SK-N-SH (cell line): ENCODE results near the gene PTBP2. TPM values are rescaled to one million over a fixed set of nuclear protein-coding genes. Genes with fewer than 3 reads are reported as not detected.

Experiments
- CTCF ChIA-PET: fragments of 300-600, 350-600 bp; formaldehyde crosslinking; extraction: SDS; loops from one replicate; lab custom pipeline; 2021; lab: Yijun Ruan, JAX
- POLR2A ChIA-PET: fragments of 350-600 bp; sonication (Branson Sonifier 250); formaldehyde crosslinking; extraction: SDS; loops from one replicate; lab custom pipeline; 2020; ENCODE audit warnings: antibody characterized with exemption, inconsistent platforms; lab: Yijun Ruan, JAX
- DNase-seq: peaks from one replicate; pipeline ENCODE4 v3.0.0; 2012
- H2AFZ ChIP-seq: fragments of 200-600 bp; sonication (generic); 2 replicates; pipeline ENCODE4 v1.8.1; 2016; ENCODE audit warnings: antibody characterized with exemption, mild to moderate bottlenecking, low read depth
- H3F3A ChIP-seq: fragments of 200-600 bp; sonication (generic); replicated peaks from 2 replicates; pipeline ENCODE3; 2016; ENCODE audit warnings: antibody characterized with exemption, mild to moderate bottlenecking; ENCODE audit not compliant: insufficient read depth
- H3K27ac ChIP-seq, 2 experiments: fragments of 200-500 bp in 1 of 2; fragments of 200-600 bp in 1 of 2; sonication (Bioruptor generic) in 1 of 2; sonication (generic), shearing (Covaris generic) in 1 of 2; 2 replicates each; pipeline versions ENCODE4 v1.5.1 to v1.6.1; 2014 to 2016; ENCODE audit warnings: low read depth in 2 of 2, inconsistent platforms in 1 of 2, low read length in 1 of 2, mild to moderate bottlenecking in 1 of 2, mixed read lengths in 1 of 2
- H3K27me3 ChIP-seq: fragments of 200-600 bp; sonication (generic), shearing (Covaris generic); 2 replicates; pipeline ENCODE4 v1.6.1; 2016; ENCODE audit warnings: mixed run types; ENCODE audit not compliant: insufficient read depth
- H3K36me3 ChIP-seq, 2 experiments: fragments of 200-500 bp in 1 of 2; fragments of 200-600 bp in 1 of 2; sonication (Bioruptor generic) in 1 of 2; sonication (generic) in 1 of 2; replicated peaks in 1 of 2; 2 replicates each; pipeline versions ENCODE3 to v1.5.1; 2014 to 2016; ENCODE audit warnings: low read length in 1 of 2, mild to moderate bottlenecking in 1 of 2; ENCODE audit not compliant: insufficient read depth in 2 of 2, control insufficient read depth in 1 of 2
- H3K4me1 ChIP-seq, 2 experiments: fragments of 200-500 bp in 1 of 2; fragments of 200-600 bp in 1 of 2; sonication (Bioruptor generic) in 1 of 2; sonication (generic), shearing (Covaris generic) in 1 of 2; 2 replicates each; pipeline versions ENCODE4 v1.5.1 to v1.6.1; 2014 to 2016; ENCODE audit warnings: low read depth in 1 of 2, low read length in 1 of 2, mixed run types in 1 of 2; ENCODE audit not compliant: insufficient read depth in 2 of 2, control insufficient read depth in 1 of 2
- H3K4me2 ChIP-seq: fragments of 200-600 bp; sonication (generic), shearing (Covaris generic); 2 replicates; pipeline ENCODE4 v1.6.1; 2017; ENCODE audit warnings: mixed run types
- H3K4me3 ChIP-seq, 2 experiments: fragments of 200-500 bp in 1 of 2; fragments of 200-600 bp in 1 of 2; sonication (Bioruptor generic) in 1 of 2; sonication (generic), shearing (Covaris generic) in 1 of 2; 2 replicates each; pipeline versions ENCODE4 v1.5.1 to v1.8.1; 2014 to 2016; ENCODE audit warnings: low read depth in 2 of 2, inconsistent platforms in 1 of 2, low read length in 1 of 2, mild to moderate bottlenecking in 1 of 2, mixed read lengths in 1 of 2, moderate library complexity in 1 of 2
- H3K79me2 ChIP-seq: fragments of 200-600 bp; sonication (generic); 2 replicates; pipeline ENCODE4 v1.8.1; 2017; ENCODE audit warnings: mild to moderate bottlenecking; ENCODE audit not compliant: insufficient read depth
- H3K9ac ChIP-seq: fragments of 200-600 bp; sonication (generic); 2 replicates; pipeline ENCODE4 v1.6.1; 2017; ENCODE audit warnings: mixed run types
- H3K9me2 ChIP-seq: fragments of 200-600 bp; sonication (generic); 2 replicates; pipeline ENCODE4 v1.6.1; 2017; ENCODE audit warnings: mixed run types
- H3K9me3 ChIP-seq: fragments of 200-600 bp; sonication (generic); 2 replicates; pipeline ENCODE4 v1.6.1; 2017; ENCODE audit warnings: mixed run types, mild to moderate bottlenecking, moderate library complexity
- H4K20me1 ChIP-seq: fragments of 200-600 bp; sonication (generic); 2 replicates; pipeline ENCODE4 v1.6.1; 2017; ENCODE audit warnings: mild to moderate bottlenecking, mixed run types; ENCODE audit not compliant: insufficient read depth
- CTCF ChIP-seq: fragments of 200-600 bp; sonication (generic); IDR thresholded peaks from 2 replicates; pipeline ENCODE4 v1.6.1; 2017; ENCODE audit warnings: antibody characterized with exemption, mild to moderate bottlenecking, moderate library complexity
- FOSL2 ChIP-seq: IDR thresholded peaks from 2 replicates; pipeline ENCODE4 v1.4.0; 2012; ENCODE audit warnings: low read depth, mild to moderate bottlenecking, moderate library complexity, borderline replicate concordance
- FOXJ3 ChIP-seq: sonication (generic); formaldehyde crosslinking; IDR thresholded peaks from 2 replicates; pipeline ENCODE4 v1.5.1; 2020; ENCODE audit warnings: mild to moderate bottlenecking, missing genetic modification reagents
- FOXM1 ChIP-seq: IDR thresholded peaks from 2 replicates; pipeline ENCODE4 v1.4.0; 2012; ENCODE audit warnings: low read depth, mild to moderate bottlenecking
- GABPA ChIP-seq: IDR thresholded peaks from 2 replicates; pipeline ENCODE4 v1.4.0; 2012; ENCODE audit warnings: low read depth, mild to moderate bottlenecking
- IRF3 ChIP-seq: fragments of 150-350 bp; IDR thresholded peaks from 2 replicates; pipeline ENCODE4 v1.6.1; 2016; ENCODE audit warnings: mild to moderate bottlenecking, low read depth, low read length
- JUND ChIP-seq: IDR thresholded peaks from 2 replicates; pipeline ENCODE4 v1.4.0; 2012
- MEF2A ChIP-seq: IDR thresholded peaks from 2 replicates; pipeline ENCODE4 v1.4.0; 2012; ENCODE audit warnings: low read depth, borderline replicate concordance
- MXI1 ChIP-seq: IDR thresholded peaks from 2 replicates; pipeline ENCODE4 v1.6.1; 2012; ENCODE audit warnings: mild to moderate bottlenecking, low read depth, low read length, improper control_type of control experiment
- NRF1 ChIP-seq: IDR thresholded peaks from 2 replicates; pipeline ENCODE4 v1.6.1; 2012; ENCODE audit warnings: low read depth, mild to moderate bottlenecking, low read length
- POLR2AphosphoS5 ChIP-seq: IDR thresholded peaks from 2 replicates; pipeline ENCODE4 v1.6.1; 2012; ENCODE audit warnings: low read depth, low read length
- RAD21 ChIP-seq: IDR thresholded peaks from 2 replicates; pipeline ENCODE4 v1.6.1; 2012; ENCODE audit warnings: mild to moderate bottlenecking, low read length
- RCOR1 ChIP-seq: fragments of 150-350 bp; IDR thresholded peaks from 2 replicates; pipeline ENCODE4 v1.6.1; 2017; ENCODE audit warnings: antibody characterized with exemption, low read length
- SIN3A ChIP-seq: IDR thresholded peaks from 2 replicates; pipeline ENCODE4 v1.6.1; 2012; ENCODE audit warnings: low read depth, mild to moderate bottlenecking, low read length, moderate library complexity, borderline replicate concordance
- TCF12 ChIP-seq: IDR thresholded peaks from 2 replicates; pipeline ENCODE4 v1.4.0; 2012
- ZBTB33 ChIP-seq: IDR thresholded peaks from 2 replicates; pipeline ENCODE4 v1.4.0; 2012; ENCODE audit warnings: low read depth, borderline replicate concordance
- WGBS: methylation state at CpG from one replicate; pipeline ENCODE4 v1.1.6; 2017; ENCODE audit warnings: low lambda C conversion rate; 5-methylcytosine and 5-hydroxymethylcytosine counted together
- polyA plus RNA-seq, 3 experiments: library from polyadenylated mRNA; depleted of rRNA; stranded (reverse); fragments of >200 nt; gene quantifications; 2 replicates each; pipeline ENCODE4 v1.2.3, GENCODE V29; 2012
- TF ChIP-seq, protein P1 (sequence below): IDR thresholded peaks from 2 replicates; pipeline ENCODE4 v1.4.0; 2012; ENCODE audit warnings: low read depth, borderline replicate concordance
- TF ChIP-seq, protein P2 (sequence below): fragments of 150-350 bp; IDR thresholded peaks from 2 replicates; pipeline ENCODE4 v1.6.1; 2017; ENCODE audit warnings: antibody characterized with exemption, low read length, low read depth, borderline replicate concordance
- TF ChIP-seq, protein P3 (sequence below): IDR thresholded peaks from 2 replicates; pipeline ENCODE4 v1.6.1; 2012; ENCODE audit warnings: mild to moderate bottlenecking, low read depth, low read length, moderate library complexity

PTBP2 gene
- polyA plus RNA-seq, 1 of the 3 experiments (the other 2 are of a cell fraction), result 7.3 TPM

DNA sequence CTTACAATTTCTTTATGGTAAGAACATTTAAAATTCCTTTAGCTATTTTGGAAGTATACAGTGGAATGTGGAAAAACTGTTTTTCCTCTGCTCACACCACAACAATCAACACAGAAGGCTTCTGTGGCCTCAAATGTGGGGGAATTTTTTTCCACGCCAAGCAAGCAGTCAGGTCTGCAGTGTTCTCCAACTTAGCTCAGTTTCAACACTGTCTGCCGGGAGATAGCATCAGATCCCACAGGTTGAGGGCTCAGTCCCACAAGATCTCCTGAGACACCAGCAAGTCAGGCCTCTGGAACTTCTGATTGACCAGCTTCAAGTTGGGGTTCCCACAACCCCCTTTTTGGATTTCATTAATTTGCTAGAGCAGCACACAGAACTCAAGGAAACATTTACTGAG is 50.3 kb downstream of the PTBP2 start (continued):
- TF ChIP-seq FOXJ3 (CRISPR knock-in tag) (no peak), RAD21 (no peak)

GRCh38 chr1:96772349-96772748 is 50.8 kb downstream of the PTBP2 start:
- CTCF ChIA-PET, result interaction anchor here (0.6 to 0.7 kb wide), 2 partner anchors 71 to 1327 kb away, joined by 3 read pairs; no protein-coding TSS in a partner anchor
- WGBS, result 93% methylated on average over 1 of the region's 1 CpG

More at GRCh38 chr1:96772349-96772748, 50.8 kb downstream of the PTBP2 start:
- H2AFZ ChIP-seq, result no peak overlapping the region
- TF ChIP-seq GABPA, result no peak
- no peak for TF ChIP-seq IRF3
- TF ChIP-seq, protein P1, sequence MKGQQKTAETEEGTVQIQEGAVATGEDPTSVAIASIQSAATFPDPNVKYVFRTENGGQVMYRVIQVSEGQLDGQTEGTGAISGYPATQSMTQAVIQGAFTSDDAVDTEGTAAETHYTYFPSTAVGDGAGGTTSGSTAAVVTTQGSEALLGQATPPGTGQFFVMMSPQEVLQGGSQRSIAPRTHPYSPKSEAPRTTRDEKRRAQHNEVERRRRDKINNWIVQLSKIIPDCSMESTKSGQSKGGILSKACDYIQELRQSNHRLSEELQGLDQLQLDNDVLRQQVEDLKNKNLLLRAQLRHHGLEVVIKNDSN, result no peak
- no peak for TF ChIP-seq MXI1
- TF ChIP-seq FOXJ3 (CRISPR knock-in tag), result no peak
- TF ChIP-seq NRF1, result no peak
- TF ChIP-seq, protein P2, sequence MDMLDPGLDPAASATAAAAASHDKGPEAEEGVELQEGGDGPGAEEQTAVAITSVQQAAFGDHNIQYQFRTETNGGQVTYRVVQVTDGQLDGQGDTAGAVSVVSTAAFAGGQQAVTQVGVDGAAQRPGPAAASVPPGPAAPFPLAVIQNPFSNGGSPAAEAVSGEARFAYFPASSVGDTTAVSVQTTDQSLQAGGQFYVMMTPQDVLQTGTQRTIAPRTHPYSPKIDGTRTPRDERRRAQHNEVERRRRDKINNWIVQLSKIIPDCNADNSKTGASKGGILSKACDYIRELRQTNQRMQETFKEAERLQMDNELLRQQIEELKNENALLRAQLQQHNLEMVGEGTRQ, result no peak
- TF ChIP-seq ZBTB33, result no peak
- TF ChIP-seq SIN3A, result no peak
- TF ChIP-seq RCOR1, result no peak
- TF ChIP-seq CTCF, result no peak
- no peak for TF ChIP-seq POLR2AphosphoS5
- TF ChIP-seq JUND, result no peak
- TF ChIP-seq TCF12, result no peak
- TF ChIP-seq MEF2A, result no peak
- TF ChIP-seq, protein P3, sequence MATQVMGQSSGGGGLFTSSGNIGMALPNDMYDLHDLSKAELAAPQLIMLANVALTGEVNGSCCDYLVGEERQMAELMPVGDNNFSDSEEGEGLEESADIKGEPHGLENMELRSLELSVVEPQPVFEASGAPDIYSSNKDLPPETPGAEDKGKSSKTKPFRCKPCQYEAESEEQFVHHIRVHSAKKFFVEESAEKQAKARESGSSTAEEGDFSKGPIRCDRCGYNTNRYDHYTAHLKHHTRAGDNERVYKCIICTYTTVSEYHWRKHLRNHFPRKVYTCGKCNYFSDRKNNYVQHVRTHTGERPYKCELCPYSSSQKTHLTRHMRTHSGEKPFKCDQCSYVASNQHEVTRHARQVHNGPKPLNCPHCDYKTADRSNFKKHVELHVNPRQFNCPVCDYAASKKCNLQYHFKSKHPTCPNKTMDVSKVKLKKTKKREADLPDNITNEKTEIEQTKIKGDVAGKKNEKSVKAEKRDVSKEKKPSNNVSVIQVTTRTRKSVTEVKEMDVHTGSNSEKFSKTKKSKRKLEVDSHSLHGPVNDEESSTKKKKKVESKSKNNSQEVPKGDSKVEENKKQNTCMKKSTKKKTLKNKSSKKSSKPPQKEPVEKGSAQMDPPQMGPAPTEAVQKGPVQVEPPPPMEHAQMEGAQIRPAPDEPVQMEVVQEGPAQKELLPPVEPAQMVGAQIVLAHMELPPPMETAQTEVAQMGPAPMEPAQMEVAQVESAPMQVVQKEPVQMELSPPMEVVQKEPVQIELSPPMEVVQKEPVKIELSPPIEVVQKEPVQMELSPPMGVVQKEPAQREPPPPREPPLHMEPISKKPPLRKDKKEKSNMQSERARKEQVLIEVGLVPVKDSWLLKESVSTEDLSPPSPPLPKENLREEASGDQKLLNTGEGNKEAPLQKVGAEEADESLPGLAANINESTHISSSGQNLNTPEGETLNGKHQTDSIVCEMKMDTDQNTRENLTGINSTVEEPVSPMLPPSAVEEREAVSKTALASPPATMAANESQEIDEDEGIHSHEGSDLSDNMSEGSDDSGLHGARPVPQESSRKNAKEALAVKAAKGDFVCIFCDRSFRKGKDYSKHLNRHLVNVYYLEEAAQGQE, result no peak
- no peak for TF ChIP-seq FOXM1
- TF ChIP-seq FOSL2, result no peak
- no peak overlapping the region for H3K9ac ChIP-seq
- POLR2A ChIA-PET, result no interaction called here
- no peaks in the 10 kb centered on the region; the same call in 1 of the 2 replicates for H3K9me3 ChIP-seq
- H3K27ac ChIP-seq, result no peak overlapping the region
- H3K27me3 ChIP-seq, result no peaks in the 10 kb centered on the region
- no peaks in the 10 kb centered on the region for H3K9me2 ChIP-seq
- H3K4me2 ChIP-seq, result no peak overlapping the region
- H3K36me3 ChIP-seq, result peaks cover 60 to 75% of the 10 kb centered on the region in 2 experiments
- H4K20me1 ChIP-seq, result peaks cover 4% of the 10 kb centered on the region; the same call in 1 of the 2 replicates
- H3K4me3 ChIP-seq, result no peak overlapping the region
- peaks cover 2% of the 10 kb centered on the region for H3F3A ChIP-seq
- H3K79me2 ChIP-seq, result peaks cover 48% of the 10 kb centered on the region
- H3K4me1 ChIP-seq, result peaks cover 0 to 2% of the 10 kb centered on the region in 2 experiments; a peak in 1 of 4 replicates
- no peak for DNase-seq
